Endodermal cell (in vitro differentiated cells): ENCODE data around the gene TMSB15C. TPM values are rescaled to one million over a fixed set of nuclear protein-coding genes. Genes with fewer than 3 reads are reported as not detected.
"Not testable (repeated sequence)": the region's sequence is repeated elsewhere in the genome, so short reads cannot be mapped to it uniquely, and the experiment has no call there.

Source experiments
- DNase-seq: peaks from one replicate; pipeline ENCODE4 v3.0.0-alpha.2; 2017
- H3K27ac ChIP-seq: 2 replicates; pipeline ENCODE4 v1.5.1; 2013; ENCODE audit warnings: mild to moderate bottlenecking, low read depth, low read length, moderate library complexity
- H3K27me3 ChIP-seq: 2 replicates; pipeline ENCODE4 v1.6.1; 2013; ENCODE audit warnings: mild to moderate bottlenecking, low read length, moderate library complexity; ENCODE audit not compliant: insufficient read depth, control insufficient read depth, poor library complexity, severe bottlenecking
- H3K36me3 ChIP-seq: 2 replicates; pipeline ENCODE4 v1.7.0; 2013; ENCODE audit warnings: mild to moderate bottlenecking, low read length, moderate library complexity; ENCODE audit not compliant: control insufficient read depth, insufficient read depth
- H3K4me1 ChIP-seq: one replicate; pipeline ENCODE4 v1.7.0; 2013; ENCODE audit warnings: low read length; ENCODE audit not compliant: control insufficient read depth, insufficient read depth
- H3K4me3 ChIP-seq: 2 replicates; pipeline ENCODE4 v1.5.1; 2013; ENCODE audit warnings: mild to moderate bottlenecking, low read length, moderate library complexity
- H3K9ac ChIP-seq: 2 replicates; pipeline ENCODE4 v1.6.1; 2013; ENCODE audit warnings: mild to moderate bottlenecking, low read length, moderate library complexity; ENCODE audit not compliant: poor library complexity, severe bottlenecking; ENCODE audit errors: extremely low read depth
- H3K9me3 ChIP-seq: 2 replicates; pipeline ENCODE4 v1.6.1; 2013; ENCODE audit warnings: mild to moderate bottlenecking, low read length, moderate library complexity; ENCODE audit not compliant: control insufficient read depth
- H3K27ac Mint-ChIP-seq: 2 replicates; pipeline ENCODE4 v1.8.0; 2020; ENCODE audit warnings: mixed read lengths
- H3K27me3 Mint-ChIP-seq: 2 replicates; pipeline ENCODE4 v1.8.0; 2021; ENCODE audit warnings: mild to moderate bottlenecking, mixed read lengths; ENCODE audit not compliant: insufficient read depth
- H3K36me3 Mint-ChIP-seq: 2 replicates; pipeline ENCODE4 v1.8.0; 2020; ENCODE audit warnings: low read depth, mixed read lengths
- H3K4me1 Mint-ChIP-seq: 2 replicates; pipeline ENCODE4 v1.8.0; 2020; ENCODE audit warnings: mixed read lengths
- H3K4me3 Mint-ChIP-seq: 2 replicates; pipeline ENCODE4 v1.8.0; 2020; ENCODE audit warnings: mild to moderate bottlenecking, moderate library complexity, mixed read lengths
- H3K9me3 Mint-ChIP-seq: 2 replicates; pipeline ENCODE4 v1.8.0; 2020; ENCODE audit warnings: mild to moderate bottlenecking, mixed read lengths
- CTCF ChIP-seq: fragments of 200-600 bp; sonication (generic); conservative IDR thresholded peaks from 2 replicates; pipeline ENCODE4 v1.5.0; 2021; ENCODE audit warnings: antibody characterized with exemption, mild to moderate bottlenecking
- WGBS, 2 experiments: methylation state at CpG; one replicate each; pipeline versions ENCODE4 v1.1.5 to v1.1.7; 2013; ENCODE audit warnings: missing lambda C conversion rate in 2 of 2, mixed read lengths in 1 of 2; ENCODE audit not compliant: insufficient coverage in 1 of 2, insufficient read length in 1 of 2; 5-methylcytosine and 5-hydroxymethylcytosine counted together
- total RNA-seq, 2 donors: library from RNA; stranded (reverse); fragmentation: NEBNext Ultra II Directional in 1 of 2; extraction: Animal tissue kit (Norgen Biotek cat#: 25700) in 1 of 2; gene quantifications; 2 replicates in 1 of 2; 3 replicates in 1 of 2; pipeline ENCODE4 v1.2.1, GENCODE V29; 2021

The TMSB15C gene
- total RNA-seq, 2 donors from 2014 or later: 7.1 to 8.4 TPM

- H3K9me3 ChIP-seq: no peaks in the 10 kb centered on the region
- Mint-ChIP-seq H3K27me3 (peaks cover 15% of the 10 kb centered on the region), H3K27ac (no peak overlapping the region), H3K9me3 (peaks cover 50% of the 10 kb centered on the region), H3K4me3 (no peak overlapping the region), H3K36me3 (no peaks in the 10 kb centered on the region), H3K4me1 (peaks cover 2% of the 10 kb centered on the region)
- no peak overlapping the region for H3K27ac ChIP-seq
- H3K4me1 ChIP-seq: no peaks in the 10 kb centered on the region
- no peak overlapping the region for H3K4me3 ChIP-seq
- H3K36me3 ChIP-seq: no peaks in the 10 kb centered on the region
- TF ChIP-seq CTCF: no peak
- H3K27me3 ChIP-seq: no peaks in the 10 kb centered on the region
- no peak for DNase-seq
- no peak overlapping the region for H3K9ac ChIP-seq
These were observed 41.7 kb upstream of the TMSB15C start for GRCh38 chrX:104117759-104118158.

- peak overlapping the region; percentile 89 for H3K27ac ChIP-seq
- peaks cover 58% of the 10 kb centered on the region for H3K9me3 Mint-ChIP-seq
- no peaks in the 10 kb centered on the region for H3K27me3 ChIP-seq
- no peaks in the 10 kb centered on the region for H3K36me3 ChIP-seq
- no peak overlapping the region for H3K9ac ChIP-seq
- peak overlapping the region; percentile 88 for H3K4me3 ChIP-seq
- TF ChIP-seq CTCF: peak; percentile 74
- WGBS, 2 experiments: 3% methylated on average over 23 of the region's 24 CpGs; no CpG with 5 or more reads in 1 of the 2 experiments
- DNase-seq: peak; percentile 85
- peak overlapping the region; percentile 40 for H3K27ac Mint-ChIP-seq
- H3K9me3 ChIP-seq: no peaks in the 10 kb centered on the region
- no peaks in the 10 kb centered on the region for H3K36me3 Mint-ChIP-seq
- no peaks in the 10 kb centered on the region for H3K4me1 ChIP-seq
- peak overlapping the region; percentile 72 for H3K4me3 Mint-ChIP-seq
- H3K27me3 Mint-ChIP-seq: peaks cover 15% of the 10 kb centered on the region
- peaks cover 10% of the 10 kb centered on the region for H3K4me1 Mint-ChIP-seq
These were observed 37.4 kb upstream of the TMSB15C start for GRCh38 chrX:104113222-104113965.

GRCh38 chrX:104112326-104112951 is 36.4 kb upstream of the TMSB15C start, which contains the start of gene ZCCHC18:
Gene ZCCHC18 (plus strand): TSS chrX:104112523. CDS start chrX:104114112, 1,589 bp downstream.
- H3K9ac ChIP-seq: peak within 1 kb of the TSS; percentile 47
- H3K36me3 Mint-ChIP-seq: no peaks in the 10 kb centered on the region
- no peaks in the 10 kb centered on the region for H3K27me3 ChIP-seq
- peak; percentile 89 for DNase-seq
- no peaks in the 10 kb centered on the region for H3K36me3 ChIP-seq
- no peaks in the 10 kb centered on the region for H3K4me1 ChIP-seq
- no peaks in the 10 kb centered on the region for H3K9me3 ChIP-seq
- H3K4me3 ChIP-seq: peak within 1 kb of the TSS; percentile 88
- H3K27ac Mint-ChIP-seq: peak within 1 kb of the TSS; percentile 78
- peaks cover 10% of the 10 kb centered on the region for H3K4me1 Mint-ChIP-seq
- peak within 1 kb of the TSS; percentile 72 for H3K4me3 Mint-ChIP-seq
- peak within 1 kb of the TSS; percentile 89 for H3K27ac ChIP-seq
- peaks cover 10% of the 10 kb centered on the region for H3K27me3 Mint-ChIP-seq
- H3K9me3 Mint-ChIP-seq: peaks cover 56% of the 10 kb centered on the region
- 0% methylated on average over 5 to 67 of the region's 67 CpGs for WGBS, 2 experiments
- TF ChIP-seq CTCF: no peak

- not testable (repeated sequence) for H3K27me3 Mint-ChIP-seq, H3K27ac ChIP-seq, H3K4me1 Mint-ChIP-seq, H3K9me3 ChIP-seq, H3K36me3 Mint-ChIP-seq, DNase-seq, H3K4me3 Mint-ChIP-seq, H3K36me3 ChIP-seq, H3K27me3 ChIP-seq, H3K4me1 ChIP-seq, H3K9ac ChIP-seq, H3K27ac Mint-ChIP-seq
- WGBS, 2 experiments: 80 to 100% methylated on average over 1 to 6 of the region's 6 CpGs
- H3K9me3 Mint-ChIP-seq: peaks cover 53% of the 10 kb centered on the region
- H3K4me3 ChIP-seq: peak overlapping the region; percentile 88
These were observed 34.6 kb upstream of the TMSB15C start for GRCh38 chrX:104110491-104111240.
